Activated T-cell treated with anti-CD3 and anti-CD28 coated beads for 1 hour (primary cell): ENCODE results near the gene PTBP1.

ENCODE experiments used
- DNase-seq: peaks from one replicate; pipeline ENCODE4 v3.0.0-alpha.2; 2020; ENCODE audit warnings: low read depth

PTBP1 gene

GRCh38 chr19:772730-773436 lies 24.4 kb upstream of the PTBP1 start:
- no peak for DNase-seq

- DNase-seq: no peak
These were observed 20.7 kb upstream of the PTBP1 start for GRCh38 chr19:776549-776948.

GRCh38 chr19:778910-779653 lies 18.2 kb upstream of the PTBP1 start:
- DNase-seq: no peak

GRCh38 chr19:780935-781334 lies 16.3 kb upstream of the PTBP1 start:
- DNase-seq: no peak

GRCh38 chr19:781800-782184 lies 15.5 kb upstream of the PTBP1 start:
- DNase-seq: no peak

- DNase-seq: no peak
These were observed 14.9 kb upstream of the PTBP1 start for GRCh38 chr19:782185-782877.

- no peak for DNase-seq
These were observed 14.2 kb upstream of the PTBP1 start for GRCh38 chr19:782878-783668.

GRCh38 chr19:784541-784940 lies 12.7 kb upstream of the PTBP1 start:
- DNase-seq: no peak

GRCh38 chr19:787536-787935 lies 9.7 kb upstream of the PTBP1 start:
- DNase-seq: no peak

GRCh38 chr19:788686-788982 lies 8.6 kb upstream of the PTBP1 start:
- DNase-seq: no peak

- no peak for DNase-seq
These were observed 8.1 kb upstream of the PTBP1 start for GRCh38 chr19:788983-789700.

GRCh38 chr19:789701-790060 lies 7.6 kb upstream of the PTBP1 start:
- DNase-seq: no peak

- DNase-seq: no peak
These were observed 6.2 kb upstream of the PTBP1 start for GRCh38 chr19:791007-791566.

- DNase-seq: no peak
These were observed 5.5 kb upstream of the PTBP1 start for GRCh38 chr19:791567-792305.

GRCh38 chr19:792306-792885 lies 4.9 kb upstream of the PTBP1 start:
- DNase-seq: no peak

- no peak for DNase-seq
These were observed 3.4 kb upstream of the PTBP1 start for GRCh38 chr19:793806-794205.

- DNase-seq: no peak
These were observed 2.1 kb upstream of the PTBP1 start for GRCh38 chr19:795073-795611.

- no peak for DNase-seq
These were observed 1.3 kb upstream of the PTBP1 start for GRCh38 chr19:795691-796581.
